GM19099 (cell line): ENCODE data around the gene HIPK2.

Source experiments
- POLR2A ChIP-seq: IDR thresholded peaks from 3 replicates; pipeline ENCODE4 v1.6.1; 2011; ENCODE audit warnings: low read depth; ENCODE audit not compliant: insufficient read length; ENCODE audit errors: extremely low read depth

HIPK2 gene

GRCh38 chr7:139531094-139531493, 246.7 kb downstream of the HIPK2 start:
- TF ChIP-seq POLR2A: no peak

DNA sequence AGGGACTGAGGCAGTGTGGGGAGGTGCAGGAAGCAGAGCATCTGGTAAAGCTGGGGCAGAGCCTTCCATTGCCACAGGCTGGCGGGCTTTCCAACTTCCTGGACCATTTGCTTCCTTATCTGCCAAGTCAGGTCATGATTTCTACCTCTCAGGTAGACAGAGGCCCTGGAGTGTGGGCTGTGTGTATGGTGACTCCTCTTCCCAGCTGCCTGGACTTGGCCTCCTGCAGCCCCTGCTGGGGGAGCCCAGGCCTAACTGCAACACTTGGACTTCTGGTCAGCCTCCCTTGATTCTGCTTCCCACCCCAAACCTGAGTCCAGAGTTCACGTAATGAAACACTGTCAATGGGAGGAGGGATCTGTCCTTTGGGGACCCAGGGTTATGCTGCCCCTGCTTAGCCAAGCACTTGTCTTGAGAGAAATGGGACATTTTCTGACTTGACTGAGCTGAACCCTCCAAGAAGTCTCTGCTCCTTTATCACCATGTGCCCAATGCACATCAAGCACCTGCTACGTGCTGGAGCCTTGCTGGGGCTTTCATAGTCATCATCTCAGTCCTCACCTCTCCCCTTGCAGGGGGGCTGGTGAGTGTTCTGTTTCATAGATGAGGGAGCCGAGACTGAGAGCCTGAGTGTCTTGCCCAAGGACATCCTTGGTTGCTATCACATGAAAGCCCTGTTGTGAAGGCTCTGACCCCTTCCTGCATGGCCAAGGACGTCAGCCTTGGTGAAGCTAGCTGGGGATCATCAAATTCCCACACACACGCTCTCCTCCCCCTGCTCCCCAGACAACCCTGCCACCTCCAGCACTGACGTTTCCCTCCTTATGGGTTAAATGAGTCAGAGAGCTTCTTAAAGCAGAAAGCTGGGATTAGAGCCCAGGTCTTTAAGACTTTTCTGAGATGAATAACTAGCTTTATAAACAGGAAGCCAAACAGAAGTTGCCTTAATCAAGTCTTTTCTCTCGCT, 250.9 kb downstream of the HIPK2 start:
- TF ChIP-seq POLR2A: no peak

DNA sequence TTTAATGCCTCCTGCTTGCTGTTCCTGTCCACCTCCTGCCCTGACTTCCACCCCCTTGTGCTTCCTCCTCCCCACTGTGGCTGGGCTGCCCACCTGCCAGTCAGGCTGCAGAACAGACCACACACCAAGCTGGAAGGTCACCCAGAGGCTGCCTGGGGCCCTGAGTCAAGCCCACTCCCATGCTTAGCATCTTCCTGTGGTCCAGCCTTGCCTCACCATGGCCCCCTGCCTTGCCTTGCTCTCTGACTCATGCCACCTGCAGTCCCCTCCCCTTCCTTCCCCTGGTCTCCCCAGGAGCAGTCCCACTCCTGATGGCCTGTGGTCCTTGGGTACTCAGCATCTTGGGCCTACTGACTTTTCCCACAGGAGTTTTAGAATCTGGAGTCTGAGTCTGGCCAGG, 252.0 kb downstream of the HIPK2 start:
- TF ChIP-seq POLR2A: no peak

GRCh38 chr7:139525239-139525638, 252.6 kb downstream of the HIPK2 start:
- no peak for TF ChIP-seq POLR2A

DNA sequence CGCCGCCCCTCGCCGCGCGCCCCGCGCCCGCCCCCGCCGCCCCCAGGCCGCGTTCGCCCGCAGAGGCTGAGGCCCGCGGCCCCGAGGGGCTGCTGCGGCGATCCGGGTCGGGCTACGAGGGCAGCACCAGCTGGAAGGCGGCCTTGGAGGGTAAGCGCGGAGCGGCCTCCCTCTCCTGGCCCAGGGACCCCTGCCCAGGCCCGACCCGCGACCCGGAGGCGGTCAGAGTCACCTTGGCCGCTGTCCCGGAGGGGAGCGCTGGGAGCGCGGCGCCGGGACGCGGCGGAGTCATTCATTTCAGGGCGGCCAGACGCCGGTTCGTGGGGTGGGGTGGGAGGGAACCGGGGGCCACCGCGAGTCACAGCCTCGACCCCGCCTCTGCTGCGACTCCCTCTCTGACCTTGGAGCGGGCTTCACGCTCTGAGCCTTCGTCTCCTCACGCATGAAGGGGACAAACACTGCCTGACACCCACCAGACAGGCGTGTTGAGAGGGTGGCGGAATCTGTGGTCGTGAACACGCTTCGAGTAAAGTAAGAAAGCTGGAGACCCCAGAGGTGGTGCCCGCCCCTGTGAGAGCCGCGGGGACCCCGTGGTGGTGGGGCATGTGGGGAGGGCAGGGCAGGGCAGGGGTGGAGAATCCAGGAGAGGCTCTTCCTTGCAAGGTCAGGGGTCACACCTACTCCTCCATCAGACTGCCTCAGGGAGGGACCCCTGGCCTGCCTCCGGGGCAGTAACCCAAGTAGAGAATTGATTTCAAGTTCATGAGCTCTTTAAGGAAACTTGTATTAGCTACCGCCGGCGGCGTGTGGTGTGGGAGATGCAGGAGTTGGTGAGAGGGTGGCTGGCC, 253.6 kb downstream of the HIPK2 start:
- TF ChIP-seq POLR2A: no peak

GRCh38 chr7:139523199-139523941, 254.4 kb downstream of the HIPK2 start, which contains the start of gene CLEC2L:
Gene CLEC2L, plus strand, starts transcription at chr7:139523685. Its CDS starts 243 bp downstream, at chr7:139523928.
- no peak for TF ChIP-seq POLR2A

- TF ChIP-seq POLR2A: no peak
Observed at GRCh38 chr7:139522830-139523198, 255.0 kb downstream of the HIPK2 start.

DNA sequence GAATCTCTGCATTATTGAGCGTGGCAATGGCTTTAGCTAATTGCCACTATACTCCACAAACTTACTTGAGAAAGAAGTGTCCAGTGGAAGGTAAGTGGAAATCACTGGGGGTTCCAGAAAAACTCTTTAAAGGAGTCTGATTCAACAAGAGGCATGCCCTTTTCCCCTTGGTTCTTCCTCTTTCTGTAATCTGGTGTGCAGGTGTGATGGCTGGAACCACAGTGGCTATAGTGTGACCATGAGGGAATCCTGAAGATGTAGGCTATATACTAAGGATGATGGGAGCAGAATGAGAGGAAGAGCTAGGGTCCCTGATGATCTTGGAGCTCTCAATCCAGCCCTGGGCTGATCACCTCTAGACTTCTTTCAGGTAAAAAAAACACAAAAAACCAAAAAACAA, 256.4 kb downstream of the HIPK2 start:
- TF ChIP-seq POLR2A: no peak

DNA sequence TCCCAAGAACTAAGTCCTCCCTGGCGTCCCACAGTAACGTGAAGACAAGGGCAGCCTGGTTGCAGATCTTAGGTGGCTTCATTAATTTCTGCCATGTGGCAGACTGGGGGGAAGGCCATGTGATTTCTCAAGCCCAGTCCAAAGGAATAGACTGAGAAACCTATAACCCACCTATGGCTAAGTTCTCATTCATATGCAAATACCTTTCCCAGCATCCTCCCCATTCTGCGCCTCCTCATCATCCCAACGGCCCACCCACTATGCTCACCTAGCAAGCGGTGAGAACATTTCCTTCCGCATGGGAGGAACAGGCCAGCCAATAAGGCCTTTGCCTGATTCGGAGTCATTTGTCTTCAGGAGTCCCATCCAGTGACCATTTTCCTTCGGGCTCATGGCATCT, 262.5 kb downstream of the HIPK2 start:
- TF ChIP-seq POLR2A: no peak
